Hepatocyte (in vitro differentiated cells): ENCODE data around the gene POLDIP2.

Source experiments
- EZH2 ChIP-seq: fragments of 200-600 bp; sonication (generic); IDR thresholded peaks from 2 replicates; pipeline ENCODE4 v1.6.1; 2016; ENCODE audit warnings: antibody characterized with exemption, mild to moderate bottlenecking, borderline replicate concordance
- EZH2phosphoT487 ChIP-seq: fragments of 200-600 bp; sonication (generic); IDR thresholded peaks from one replicate; pipeline ENCODE4 v1.6.1; 2018; ENCODE audit warnings: antibody characterized with exemption, mild to moderate bottlenecking, low read depth, moderate library complexity; ENCODE audit not compliant: unreplicated experiment, severe bottlenecking
- TF ChIP-seq, protein P1 (sequence below): fragments of 200-600 bp; sonication (generic); IDR thresholded peaks from 2 replicates; pipeline ENCODE4 v1.5.1; 2016; ENCODE audit warnings: antibody characterized with exemption, mild to moderate bottlenecking; ENCODE audit not compliant: poor library complexity

GRCh38 chr17:28324781-28325180, 32.5 kb downstream of the POLDIP2 start:
- TF ChIP-seq, protein P1, sequence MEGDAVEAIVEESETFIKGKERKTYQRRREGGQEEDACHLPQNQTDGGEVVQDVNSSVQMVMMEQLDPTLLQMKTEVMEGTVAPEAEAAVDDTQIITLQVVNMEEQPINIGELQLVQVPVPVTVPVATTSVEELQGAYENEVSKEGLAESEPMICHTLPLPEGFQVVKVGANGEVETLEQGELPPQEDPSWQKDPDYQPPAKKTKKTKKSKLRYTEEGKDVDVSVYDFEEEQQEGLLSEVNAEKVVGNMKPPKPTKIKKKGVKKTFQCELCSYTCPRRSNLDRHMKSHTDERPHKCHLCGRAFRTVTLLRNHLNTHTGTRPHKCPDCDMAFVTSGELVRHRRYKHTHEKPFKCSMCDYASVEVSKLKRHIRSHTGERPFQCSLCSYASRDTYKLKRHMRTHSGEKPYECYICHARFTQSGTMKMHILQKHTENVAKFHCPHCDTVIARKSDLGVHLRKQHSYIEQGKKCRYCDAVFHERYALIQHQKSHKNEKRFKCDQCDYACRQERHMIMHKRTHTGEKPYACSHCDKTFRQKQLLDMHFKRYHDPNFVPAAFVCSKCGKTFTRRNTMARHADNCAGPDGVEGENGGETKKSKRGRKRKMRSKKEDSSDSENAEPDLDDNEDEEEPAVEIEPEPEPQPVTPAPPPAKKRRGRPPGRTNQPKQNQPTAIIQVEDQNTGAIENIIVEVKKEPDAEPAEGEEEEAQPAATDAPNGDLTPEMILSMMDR = no peak
- TF ChIP-seq EZH2 (no peak), EZH2phosphoT487 (no peak)
